Suprapubic skin (tissue), 4 donors: ENCODE data around the gene GRM7.

Experiments used
- EP300 ChIP-seq: sonication (generic); formaldehyde crosslinking; IDR thresholded peaks from one replicate; pipeline ENCODE4 v1.6.1; 2017; ENCODE audit warnings: antibody characterized with exemption
- POLR2A ChIP-seq, 2 donors: fragments of 450-650 bp; IDR thresholded peaks; one replicate each; pipeline ENCODE4 v1.6.1; 2017; ENCODE audit warnings: antibody characterized with exemption in 2 of 2, mild to moderate bottlenecking in 2 of 2, moderate library complexity in 2 of 2
- POLR2AphosphoS5 ChIP-seq, 3 donors: sonication (generic); formaldehyde crosslinking; IDR thresholded peaks; one replicate each; pipeline ENCODE4 v1.6.1; 2017; ENCODE audit warnings: antibody characterized with exemption in 3 of 3
- TF ChIP-seq, protein P1 (sequence below), 2 donors: fragments of 200-600 bp in 1 of 2; fragments of 450-650 bp in 1 of 2; sonication (generic) in 1 of 2; IDR thresholded peaks; one replicate each; pipeline ENCODE4 v1.5.1; 2016 to 2019; ENCODE audit warnings: antibody characterized with exemption in 2 of 2, mild to moderate bottlenecking in 1 of 2, moderate library complexity in 1 of 2

DNA sequence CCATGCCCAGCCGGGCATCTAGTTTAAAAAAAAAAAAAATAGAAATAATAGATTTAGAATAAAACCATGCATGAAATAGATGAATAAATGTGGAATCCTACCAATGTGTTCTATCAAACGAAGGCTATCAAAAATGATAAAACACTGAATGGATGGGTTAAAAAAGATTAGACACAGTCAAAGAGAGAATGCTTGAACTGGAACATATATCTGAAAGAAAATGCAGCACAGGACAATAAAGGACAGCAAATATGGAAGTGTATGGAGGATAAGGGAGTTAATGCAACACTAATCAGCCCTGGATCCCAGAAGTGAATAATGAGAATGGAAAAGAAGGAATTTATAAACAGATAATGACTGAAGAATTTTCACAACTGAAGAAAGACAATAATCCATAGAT lies 571.7 kb downstream of the GRM7 start:
- TF ChIP-seq EP300: no peak
- no peak for TF ChIP-seq POLR2A (IDR thresholded peaks at IDR 0.05)
- TF ChIP-seq, protein P1, sequence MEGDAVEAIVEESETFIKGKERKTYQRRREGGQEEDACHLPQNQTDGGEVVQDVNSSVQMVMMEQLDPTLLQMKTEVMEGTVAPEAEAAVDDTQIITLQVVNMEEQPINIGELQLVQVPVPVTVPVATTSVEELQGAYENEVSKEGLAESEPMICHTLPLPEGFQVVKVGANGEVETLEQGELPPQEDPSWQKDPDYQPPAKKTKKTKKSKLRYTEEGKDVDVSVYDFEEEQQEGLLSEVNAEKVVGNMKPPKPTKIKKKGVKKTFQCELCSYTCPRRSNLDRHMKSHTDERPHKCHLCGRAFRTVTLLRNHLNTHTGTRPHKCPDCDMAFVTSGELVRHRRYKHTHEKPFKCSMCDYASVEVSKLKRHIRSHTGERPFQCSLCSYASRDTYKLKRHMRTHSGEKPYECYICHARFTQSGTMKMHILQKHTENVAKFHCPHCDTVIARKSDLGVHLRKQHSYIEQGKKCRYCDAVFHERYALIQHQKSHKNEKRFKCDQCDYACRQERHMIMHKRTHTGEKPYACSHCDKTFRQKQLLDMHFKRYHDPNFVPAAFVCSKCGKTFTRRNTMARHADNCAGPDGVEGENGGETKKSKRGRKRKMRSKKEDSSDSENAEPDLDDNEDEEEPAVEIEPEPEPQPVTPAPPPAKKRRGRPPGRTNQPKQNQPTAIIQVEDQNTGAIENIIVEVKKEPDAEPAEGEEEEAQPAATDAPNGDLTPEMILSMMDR (IDR thresholded peaks at IDR 0.05): no peak
- TF ChIP-seq POLR2AphosphoS5 (IDR thresholded peaks at IDR 0.05): no peak
